ENCODE measurements around the gene BMPR1B.

BMPR1B gene

GRCh38 chr4:94746746-94747145 is 11.0 kb upstream of the BMPR1B start:
- no peaks in the 10 kb centered on the region for H3K27me3 ChIP-seq (replicated peaks; ENCODE audit: insufficient read depth, low read length)
- H3K4me3 ChIP-seq (ENCODE audit: low read length), result no peak overlapping the region
- H3K4me1 ChIP-seq (ENCODE audit: low read length), result no peaks in the 10 kb centered on the region
- H3K27ac ChIP-seq (ENCODE audit: low read length), result no peak overlapping the region
- no peaks in the 10 kb centered on the region for H3F3A ChIP-seq (ENCODE audit: insufficient read depth, low read length)
- no peak for DNase-seq
- TF ChIP-seq CTCF (IDR thresholded peaks at IDR 0.05; ENCODE audit: low read length) (peak; percentile 16; the same call in 1 of the 2 replicates), EZH2phosphoT487 (IDR thresholded peaks at IDR 0.05; ENCODE audit: low read length) (no peak)
- H3K4me2 ChIP-seq (ENCODE audit: low read depth, low read length), result no peak overlapping the region
- no peaks in the 10 kb centered on the region for H3K36me3 ChIP-seq (replicated peaks; ENCODE audit: insufficient read depth, low read length)
- no peaks in the 10 kb centered on the region for H3K9me3 ChIP-seq (replicated peaks; ENCODE audit: insufficient read depth, low read length)
- H3K9ac ChIP-seq (ENCODE audit: low read length), result no peak overlapping the region
- no peaks in the 10 kb centered on the region for H4K20me1 ChIP-seq (ENCODE audit: insufficient read depth, low read length)
- no peaks in the 10 kb centered on the region for H3K79me2 ChIP-seq (ENCODE audit: low read length)
- no peaks in the 10 kb centered on the region for H3K9me2 ChIP-seq (replicated peaks; ENCODE audit: insufficient read depth, low read length)
- H2AFZ ChIP-seq (ENCODE audit: low read length), result no peak overlapping the region

GRCh38 chr4:94758141-94758699 is 465 bp downstream of the BMPR1B start:
- Histone ChIP-seq H3K9me2 (replicated peaks; ENCODE audit: insufficient read depth, low read length) (no peaks in the 10 kb centered on the region), H3K27ac (ENCODE audit: low read length) (no peak overlapping the region), H3K4me1 (ENCODE audit: low read length) (no peaks in the 10 kb centered on the region), H3K36me3 (replicated peaks; ENCODE audit: insufficient read depth, low read length) (no peaks in the 10 kb centered on the region), H3K27me3 (replicated peaks; ENCODE audit: insufficient read depth, low read length) (no peaks in the 10 kb centered on the region; the same call in 1 of the 2 replicates), H3K9me3 (replicated peaks; ENCODE audit: insufficient read depth, low read length) (no peaks in the 10 kb centered on the region), H3K9ac (ENCODE audit: low read length) (no peak overlapping the region), H3K79me2 (ENCODE audit: low read length) (no peaks in the 10 kb centered on the region), H3K4me3 (ENCODE audit: low read length) (no peak overlapping the region), H3F3A (ENCODE audit: insufficient read depth, low read length) (no peaks in the 10 kb centered on the region), H4K20me1 (ENCODE audit: insufficient read depth, low read length) (no peaks in the 10 kb centered on the region), H3K4me2 (ENCODE audit: low read depth, low read length) (no peak overlapping the region), H2AFZ (ENCODE audit: low read length) (no peak overlapping the region)
- TF ChIP-seq EZH2phosphoT487 (IDR thresholded peaks at IDR 0.05; ENCODE audit: low read length), result no peak
- TF ChIP-seq EZH2 (optimal IDR thresholded peaks at IDR 0.05; ENCODE audit: low read depth, low read length), result no peak
- TF ChIP-seq CTCF (IDR thresholded peaks at IDR 0.05; ENCODE audit: low read length), result no peak
- DNase-seq, result no peak

- no peaks in the 10 kb centered on the region for H4K20me1 ChIP-seq (ENCODE audit: insufficient read depth, low read length)
- H3K27me3 ChIP-seq (replicated peaks; ENCODE audit: insufficient read depth, low read length), result no peaks in the 10 kb centered on the region; the same call in 1 of the 2 replicates
- no peak overlapping the region for H3K27ac ChIP-seq (ENCODE audit: low read length)
- H3K79me2 ChIP-seq (ENCODE audit: low read length), result no peaks in the 10 kb centered on the region
- DNase-seq, result no peak
- H3K4me2 ChIP-seq (ENCODE audit: low read depth, low read length), result no peak overlapping the region
- H3K4me1 ChIP-seq (ENCODE audit: low read length), result no peaks in the 10 kb centered on the region
- H3K9ac ChIP-seq (ENCODE audit: low read length), result no peak overlapping the region
- no peak overlapping the region for H2AFZ ChIP-seq (ENCODE audit: low read length)
- no peaks in the 10 kb centered on the region for H3K9me3 ChIP-seq (replicated peaks; ENCODE audit: insufficient read depth, low read length)
- TF ChIP-seq EZH2phosphoT487 (IDR thresholded peaks at IDR 0.05; ENCODE audit: low read length), result no peak
- no peak for TF ChIP-seq EZH2 (optimal IDR thresholded peaks at IDR 0.05; ENCODE audit: low read depth, low read length)
- no peak for TF ChIP-seq CTCF (IDR thresholded peaks at IDR 0.05; ENCODE audit: low read length)
- H3F3A ChIP-seq (ENCODE audit: insufficient read depth, low read length), result no peaks in the 10 kb centered on the region
- H3K4me3 ChIP-seq (ENCODE audit: low read length), result no peak overlapping the region
- no peaks in the 10 kb centered on the region for H3K36me3 ChIP-seq (replicated peaks; ENCODE audit: insufficient read depth, low read length)
- H3K9me2 ChIP-seq (replicated peaks; ENCODE audit: insufficient read depth, low read length), result no peaks in the 10 kb centered on the region
Observed at GRCh38 chr4:94758700-94759399, 1.1 kb downstream of the BMPR1B start.

Measured in MM.1S (cell line).